ENCODE measurements around the gene KIF26B. TPM values are rescaled to one million over a fixed set of nuclear protein-coding genes. Genes with fewer than 3 reads are reported as not detected.
A peak's percentile ranks its signal among the peaks of the same experiment; 100 is the strongest.
"Not testable (repeated sequence)": the region's sequence is repeated elsewhere in the genome, so short reads cannot be mapped to it uniquely, and the experiment has no call there.

Gene KIF26B
- total RNA-seq, 2 donors from 2014 or later, result 0.31 to 0.36 TPM

GRCh38 chr1:245356891-245357585 lies 202.3 kb downstream of the KIF26B start:
- no peak for DNase-seq
- no peak for ATAC-seq
- intact Hi-C loops (cut with DNase I, micrococcal nuclease), result no loop called here

GRCh38 chr1:245359101-245359680 lies 204.4 kb downstream of the KIF26B start:
- intact Hi-C loops (cut with DNase I, micrococcal nuclease), result not testable (repeated sequence)

GRCh38 chr1:245361065-245361464 lies 206.3 kb downstream of the KIF26B start:
- intact Hi-C loops (cut with DNase I, micrococcal nuclease), result no loop called here
- no peak for ATAC-seq
- DNase-seq, result no peak

More at GRCh38 chr1:245359101-245359680, 204.4 kb downstream of the KIF26B start:
- not testable (repeated sequence) for DNase-seq, ATAC-seq

- no peak for DNase-seq
- intact Hi-C loops (cut with DNase I, micrococcal nuclease), result no loop called here
Measured at GRCh38 chr1:245361951-245362350, 207.2 kb downstream of the KIF26B start.

GRCh38 chr1:245363461-245364200 lies 208.8 kb downstream of the KIF26B start:
- ATAC-seq, result no peak
- DNase-seq, result no peak
- intact Hi-C loops (cut with DNase I, micrococcal nuclease), result no loop called here

More at GRCh38 chr1:245361951-245362350, 207.2 kb downstream of the KIF26B start:
- ATAC-seq, result no peak

GRCh38 chr1:245365095-245366020 lies 210.6 kb downstream of the KIF26B start:
- ATAC-seq (no peak), DNase-seq (no peak)
- intact Hi-C loops (cut with DNase I, micrococcal nuclease), result no loop called here

GRCh38 chr1:245366886-245367285 lies 212.1 kb downstream of the KIF26B start:
- no peak for DNase-seq
- intact Hi-C loops (cut with DNase I, micrococcal nuclease), result no loop called here
- ATAC-seq, result no peak

- intact Hi-C loops (cut with DNase I, micrococcal nuclease), result no loop called here
- no peak for ATAC-seq
- DNase-seq, result no peak
Measured at GRCh38 chr1:245370175-245370825, 215.5 kb downstream of the KIF26B start.

- ATAC-seq, result no peak
Measured at GRCh38 chr1:245370905-245371581, 216.3 kb downstream of the KIF26B start.

GRCh38 chr1:245373131-245373530 lies 218.3 kb downstream of the KIF26B start:
- intact Hi-C loops (cut with DNase I, micrococcal nuclease), result no loop called here
- no peak for DNase-seq
- no peak for ATAC-seq

More at GRCh38 chr1:245370905-245371581, 216.3 kb downstream of the KIF26B start:
- peak in 1 of 2 donors; percentile 19 for DNase-seq
- intact Hi-C loops (cut with DNase I, micrococcal nuclease), result no loop called here

GRCh38 chr1:245375789-245376460 lies 221.1 kb downstream of the KIF26B start:
- intact Hi-C loops (cut with DNase I, micrococcal nuclease), result no loop called here
- ATAC-seq, result no peak
- no peak for DNase-seq

- intact Hi-C loops (cut with DNase I, micrococcal nuclease), result no loop called here
- DNase-seq, result no peak
- ATAC-seq, result no peak
Measured at GRCh38 chr1:245377854-245378253, 223.1 kb downstream of the KIF26B start.

- ATAC-seq, result no peak
- no peak for DNase-seq
- intact Hi-C loops (cut with DNase I, micrococcal nuclease), result no loop called here
Measured at GRCh38 chr1:245378311-245378722, 223.5 kb downstream of the KIF26B start.

- intact Hi-C loops (cut with DNase I, micrococcal nuclease), result no loop called here
- ATAC-seq (no peak), DNase-seq (no peak)
Measured at GRCh38 chr1:245378745-245379144, 224.0 kb downstream of the KIF26B start.

GRCh38 chr1:245380790-245381535 lies 226.2 kb downstream of the KIF26B start:
- no peak for DNase-seq
- intact Hi-C loops (cut with DNase I, micrococcal nuclease), result no loop called here
- no peak for ATAC-seq

GRCh38 chr1:245382981-245383380 lies 228.2 kb downstream of the KIF26B start:
- intact Hi-C loops (cut with DNase I, micrococcal nuclease), result no loop called here
- DNase-seq (no peak), ATAC-seq (no peak)

Measured in left colon (tissue), 2 donors.